T-cell (primary cell): ENCODE measurements around the gene COX6B1. TPM values are rescaled to one million over a fixed set of nuclear protein-coding genes. Genes with fewer than 3 reads are reported as not detected.
"Not testable (repeated sequence)": the region's sequence is repeated elsewhere in the genome, so short reads cannot be mapped to it uniquely, and the experiment has no call there.

Experiments
- ATAC-seq, 4 experiments: fragments of 200-7000 bp in 3 of 4; fragments of 150-1000 bp in 1 of 4; cut with Tn5 transposase; replicated peaks in 1 of 4; 1 replicate in 3 of 4; 2 replicates in 1 of 4; pipeline ENCODE4 v1.10.0; 2021; ENCODE audit warnings: moderate library complexity in 3 of 4, mild to moderate bottlenecking in 2 of 4, moderate number of reproducible peaks in 1 of 4
- CTCF ChIA-PET, 2 donors: fragments of 300-600 bp; sonication (Branson Sonifier 250); formaldehyde crosslinking; loops; one replicate each; lab custom pipeline; 2022; ENCODE audit warnings: antibody characterized with exemption in 2 of 2; lab: Charles Lee
- POLR2A ChIA-PET, 2 donors: fragments of 300-600 bp; sonication (Branson Sonifier 250); formaldehyde crosslinking; loops; one replicate each; lab custom pipeline; 2022; ENCODE audit warnings: antibody characterized with exemption in 2 of 2; lab: Charles Lee
- DNase-seq, 35 experiments: peaks; one replicate each; pipeline versions ENCODE4 v3.0.0 to v3.0.0-alpha.2; 2013 to 2023
- H3K27ac ChIP-seq: one replicate; pipeline ENCODE4 v1.5.1; 2013; ENCODE audit warnings: low read length
- H3K27me3 ChIP-seq, 2 experiments: replicated peaks in 1 of 2; 1 replicate in 1 of 2; 2 replicates in 1 of 2; pipeline versions ENCODE4 v1.6.1 to v1.7.0; 2013; ENCODE audit warnings: low read length in 1 of 2, mixed read lengths in 1 of 2; ENCODE audit not compliant: control insufficient read depth in 2 of 2, insufficient read depth in 2 of 2; ENCODE audit errors: extremely low read depth in 1 of 2
- H3K36me3 ChIP-seq, 2 donors: 1 replicate in 1 of 2; 2 replicates in 1 of 2; pipeline versions ENCODE4 v1.6.1 to v1.7.0; 2013; ENCODE audit warnings: low read length in 1 of 2; ENCODE audit not compliant: control insufficient read depth in 2 of 2, insufficient read depth in 1 of 2; ENCODE audit errors: extremely low read depth in 1 of 2
- H3K4me1 ChIP-seq, 2 experiments: 1 replicate in 1 of 2; 2 replicates in 1 of 2; pipeline versions ENCODE4 v1.6.1 to v1.7.0; 2013; ENCODE audit warnings: low read length in 2 of 2, mixed read lengths in 1 of 2; ENCODE audit not compliant: insufficient read depth in 2 of 2, control insufficient read depth in 1 of 2; ENCODE audit errors: extremely low read depth in 1 of 2
- H3K4me3 ChIP-seq, 2 donors: 1 replicate in 1 of 2; 2 replicates in 1 of 2; pipeline versions ENCODE4 v1.5.1 to v1.7.0; 2013; ENCODE audit warnings: mild to moderate bottlenecking in 2 of 2, low read length in 1 of 2, moderate library complexity in 1 of 2; ENCODE audit not compliant: control insufficient read depth in 1 of 2; ENCODE audit errors: extremely low read depth in 1 of 2
- H3K9me3 ChIP-seq: 2 replicates; pipeline ENCODE4 v1.7.0; 2013
- H3K27ac Mint-ChIP-seq, 2 donors: one replicate each; pipeline ENCODE4 v1.8.0; 2020 to 2021; ENCODE audit warnings: mild to moderate bottlenecking in 2 of 2, mixed read lengths in 2 of 2
- H3K27me3 Mint-ChIP-seq, 2 donors: one replicate each; pipeline ENCODE4 v1.8.0; 2021 to 2022; ENCODE audit warnings: mixed read lengths in 2 of 2
- H3K36me3 Mint-ChIP-seq: one replicate; pipeline ENCODE4 v1.8.0; 2021; ENCODE audit warnings: mixed read lengths
- H3K4me1 Mint-ChIP-seq, 3 donors: one replicate each; pipeline ENCODE4 v1.8.0; 2020 to 2022; ENCODE audit warnings: mixed read lengths in 3 of 3, mild to moderate bottlenecking in 1 of 3
- H3K4me3 Mint-ChIP-seq, 3 donors: one replicate each; pipeline ENCODE4 v1.8.0; 2020 to 2022; ENCODE audit warnings: mild to moderate bottlenecking in 3 of 3, mixed read lengths in 3 of 3, moderate library complexity in 3 of 3
- H3K9me3 Mint-ChIP-seq, 3 donors: one replicate each; pipeline ENCODE4 v1.8.0; 2020 to 2022; ENCODE audit warnings: mixed read lengths in 3 of 3
- WGBS: methylation state at CpG from one replicate; pipeline ENCODE4 v1.1.5; 2013; ENCODE audit warnings: missing lambda C conversion rate; ENCODE audit not compliant: insufficient coverage; 5-methylcytosine and 5-hydroxymethylcytosine counted together
- total RNA-seq, 35 experiments: library from RNA in 6 of 35; stranded (reverse) in 6 of 35; fragments of 120-200 nt in 1 of 35; gene quantifications; one replicate each; pipeline versions ENCODE4 v1.2.1 to v1.2.4 and lab custom pipeline; 2013 to 2026

COX6B1 gene
- total RNA-seq, 5 donors from 2014 or later (not counting 1 experiment from before 2014, with no cell fraction given): 199 to 248 (median 225) TPM

GRCh38 chr19:35673121-35673804, 25.1 kb downstream of the COX6B1 start:
- DNase-seq (peak in 22 of 35 experiments; percentile 5 to 59 (median 17)), ATAC-seq (peak; percentile 73 to 88 (median 86))
- H3K27me3 ChIP-seq: peaks cover 9 to 41% of the 10 kb centered on the region in 2 experiments
- 3% methylated on average over 30 of the region's 39 CpGs for WGBS
- H3K27ac Mint-ChIP-seq: peak overlapping the region; percentile 11 to 23
- POLR2A ChIA-PET: no interaction called here
- CTCF ChIA-PET: interaction anchor here in 1 of 2 donors (0.5 to 0.6 kb wide), 2 partner anchors 9 to 20 kb away, joined by 3 to 5 read pairs; no protein-coding TSS in a partner anchor
- no peaks in the 10 kb centered on the region for H3K36me3 ChIP-seq
- H3K27ac ChIP-seq: no peak overlapping the region
- H3K4me3 ChIP-seq: peak overlapping the region; percentile 10 to 45
- H3K9me3 Mint-ChIP-seq: no peaks in the 10 kb centered on the region
- peak overlapping the region; percentile 71 to 76 (median 75) for H3K4me3 Mint-ChIP-seq
- no peaks in the 10 kb centered on the region for H3K9me3 ChIP-seq
- H3K4me1 Mint-ChIP-seq: peaks cover 8 to 10% (median 8%) of the 10 kb centered on the region in 3 donors
- peaks cover 4 to 13% of the 10 kb centered on the region in 2 experiments for H3K4me1 ChIP-seq
- peaks cover 17 to 44% of the 10 kb centered on the region in 2 donors for H3K27me3 Mint-ChIP-seq
- no peaks in the 10 kb centered on the region for H3K36me3 Mint-ChIP-seq

GRCh38 chr19:35675589-35676140, 27.5 kb downstream of the COX6B1 start:
- Mint-ChIP-seq H3K9me3 (no peaks in the 10 kb centered on the region), H3K36me3 (no peaks in the 10 kb centered on the region), H3K27ac (peak overlapping the region in 1 of 2 donors; percentile 56), H3K4me1 (peaks cover 8 to 10% (median 8%) of the 10 kb centered on the region in 3 donors), H3K4me3 (no peak overlapping the region), H3K27me3 (peaks cover 12 to 32% of the 10 kb centered on the region in 2 donors)
- H3K9me3 ChIP-seq: no peaks in the 10 kb centered on the region
- no peak overlapping the region for H3K4me3 ChIP-seq
- peaks cover 9 to 34% of the 10 kb centered on the region in 2 experiments for H3K27me3 ChIP-seq
- H3K27ac ChIP-seq: no peak overlapping the region
- no peaks in the 10 kb centered on the region for H3K36me3 ChIP-seq
- POLR2A ChIA-PET: no interaction called here
- peaks cover 4 to 13% of the 10 kb centered on the region in 2 experiments for H3K4me1 ChIP-seq
- no peak for DNase-seq
- CTCF ChIA-PET: interaction anchor here in 1 of 2 donors (0.6 to 0.7 kb wide), 2 partner anchors 113 to 161 kb away, joined by 3 to 4 read pairs; no protein-coding TSS in a partner anchor
- ATAC-seq: no peak
- WGBS: 76% methylated on average over 9 of the region's 15 CpGs

GRCh38 chr19:35689836-35690235, 41.7 kb downstream of the COX6B1 start:
- DNase-seq: no peak
- ATAC-seq: no peak
- H3K27ac Mint-ChIP-seq: no peak overlapping the region
- WGBS: no CpG with 5 or more reads among the region's 4 CpGs
- Histone ChIP-seq H3K27ac (no peak overlapping the region), H3K36me3 (no peaks in the 10 kb centered on the region), H3K9me3 (no peaks in the 10 kb centered on the region), H3K4me1 (no peaks in the 10 kb centered on the region), H3K4me3 (no peak overlapping the region), H3K27me3 (peaks cover 0 to 5% of the 10 kb centered on the region in 2 experiments)
- H3K4me1 Mint-ChIP-seq: no peaks in the 10 kb centered on the region
- no peaks in the 10 kb centered on the region for H3K27me3 Mint-ChIP-seq
- no peak overlapping the region for H3K4me3 Mint-ChIP-seq
- ChIA-PET CTCF (no interaction called here), POLR2A (interaction anchor here in 1 of 2 donors (0.7 kb wide), 1 partner anchor 306 kb away, joined by 4 read pairs; no protein-coding TSS in a partner anchor)
- H3K36me3 Mint-ChIP-seq: no peaks in the 10 kb centered on the region
- H3K9me3 Mint-ChIP-seq: no peaks in the 10 kb centered on the region

- H3K4me3 Mint-ChIP-seq, DNase-seq, H3K27me3 Mint-ChIP-seq, H3K9me3 Mint-ChIP-seq, H3K4me1 Mint-ChIP-seq, H3K27ac ChIP-seq, ATAC-seq, H3K4me3 ChIP-seq, H3K36me3 ChIP-seq, H3K27me3 ChIP-seq, H3K4me1 ChIP-seq, CTCF ChIA-PET, H3K9me3 ChIP-seq, H3K36me3 Mint-ChIP-seq, H3K27ac Mint-ChIP-seq, POLR2A ChIA-PET: not testable (repeated sequence)
- WGBS: 95% methylated on average over 28 of the region's 37 CpGs
These were observed 43.0 kb downstream of the COX6B1 start for GRCh38 chr19:35691106-35691505.

- Histone ChIP-seq H3K9me3 (no peaks in the 10 kb centered on the region), H3K4me3 (no peak overlapping the region), H3K27ac (no peak overlapping the region), H3K36me3 (no peaks in the 10 kb centered on the region), H3K27me3 (peaks cover 0 to 4% of the 10 kb centered on the region in 2 experiments), H3K4me1 (no peaks in the 10 kb centered on the region)
- 73% methylated on average over 3 of the region's 11 CpGs for WGBS
- H3K4me1 Mint-ChIP-seq: no peaks in the 10 kb centered on the region
- no peak for DNase-seq
- no peaks in the 10 kb centered on the region for H3K27me3 Mint-ChIP-seq
- H3K9me3 Mint-ChIP-seq: no peaks in the 10 kb centered on the region
- POLR2A ChIA-PET: no interaction called here
- no peak overlapping the region for H3K27ac Mint-ChIP-seq
- no peaks in the 10 kb centered on the region for H3K36me3 Mint-ChIP-seq
- no peak overlapping the region for H3K4me3 Mint-ChIP-seq
- ATAC-seq: no peak
- CTCF ChIA-PET: interaction anchor here in 1 of 2 donors (0.9 kb wide), 1 partner anchor 11 kb away, joined by 4 read pairs; no protein-coding TSS in a partner anchor
These were observed 43.9 kb downstream of the COX6B1 start for GRCh38 chr19:35692010-35692409.

- Mint-ChIP-seq H3K27ac (no peak overlapping the region), H3K4me3 (no peak overlapping the region), H3K4me1 (no peaks in the 10 kb centered on the region), H3K9me3 (no peaks in the 10 kb centered on the region), H3K36me3 (no peaks in the 10 kb centered on the region), H3K27me3 (no peaks in the 10 kb centered on the region)
- POLR2A ChIA-PET: interaction anchor here in 1 of 2 donors (0.7 kb wide), 1 partner anchor 32 kb away, joined by 11 read pairs; no protein-coding TSS in a partner anchor
- peak in 1 of 4 experiments; percentile 36 for ATAC-seq
- WGBS: 28% methylated on average over 3 of the region's 8 CpGs
- Histone ChIP-seq H3K36me3 (no peaks in the 10 kb centered on the region), H3K4me1 (no peaks in the 10 kb centered on the region), H3K9me3 (no peaks in the 10 kb centered on the region), H3K27me3 (peaks cover 0 to 3% of the 10 kb centered on the region in 2 experiments), H3K27ac (no peak overlapping the region), H3K4me3 (no peak overlapping the region)
- DNase-seq: no peak
- CTCF ChIA-PET: interaction anchor here (0.5 to 1.0 kb wide), 5 partner anchors 8 to 116 kb away, joined by 3 to 6 read pairs (median 4); no protein-coding TSS in a partner anchor
These were observed 45.3 kb downstream of the COX6B1 start for GRCh38 chr19:35693422-35693821.
